B cell (primary cell): ENCODE measurements around the gene RPUSD2. TPM values are rescaled to one million over a fixed set of nuclear protein-coding genes. Genes with fewer than 3 reads are reported as not detected.

Experiments
- ATAC-seq: fragments of 200-7000 bp; cut with Tn5 transposase; one replicate; pipeline ENCODE4 v1.10.0; 2021; ENCODE audit warnings: low read depth, mild to moderate bottlenecking, moderate number of reproducible peaks, moderate library complexity
- CTCF ChIA-PET: fragments of 350-600 bp; sonication (Branson Sonifier 250); formaldehyde crosslinking; loops from one replicate; lab custom pipeline; 2021; ENCODE audit warnings: antibody characterized with exemption, inconsistent platforms; lab: Charles Lee
- POLR2A ChIA-PET: fragments of 350-600 bp; sonication (Branson Sonifier 250); formaldehyde crosslinking; loops from one replicate; lab custom pipeline; 2021; ENCODE audit warnings: antibody characterized with exemption; lab: Charles Lee
- DNase-seq: peaks from one replicate; pipeline ENCODE4 v3.0.0; 2013
- H2AFZ ChIP-seq: 2 replicates; pipeline ENCODE4 v1.6.1; 2012; ENCODE audit warnings: mild to moderate bottlenecking, low read depth, low read length; ENCODE audit not compliant: insufficient read depth, poor library complexity, severe bottlenecking
- H3K27ac ChIP-seq, 2 donors: 1 replicate in 1 of 2; 2 replicates in 1 of 2; pipeline ENCODE4 v1.5.1; 2012 to 2013; ENCODE audit warnings: low read length in 2 of 2, mild to moderate bottlenecking in 2 of 2, moderate library complexity in 1 of 2
- H3K27me3 ChIP-seq, 4 experiments: fragments of 200-600 bp in 1 of 4; sonication (generic) in 1 of 4; replicated peaks in 1 of 4; 1 replicate in 2 of 4; 2 replicates in 2 of 4; pipeline versions ENCODE4 v1.6.1 to v1.7.0; 2013 to 2016; ENCODE audit warnings: low read length in 3 of 4, mild to moderate bottlenecking in 2 of 4, mixed read lengths in 1 of 4, moderate library complexity in 1 of 4; ENCODE audit not compliant: insufficient read depth in 4 of 4, control insufficient read depth in 3 of 4; ENCODE audit errors: control extremely low read depth in 1 of 4
- H3K36me3 ChIP-seq, 2 experiments: replicated peaks in 1 of 2; 1 replicate in 1 of 2; 2 replicates in 1 of 2; pipeline versions ENCODE4 v1.6.1 to v1.7.1; 2013; ENCODE audit warnings: low read length in 1 of 2; ENCODE audit not compliant: insufficient read depth in 2 of 2, control insufficient read depth in 1 of 2; ENCODE audit errors: control extremely low read depth in 1 of 2, extremely low read depth in 1 of 2
- H3K4me1 ChIP-seq, 2 donors: fragments of 200-600 bp in 1 of 2; sonication (generic) in 1 of 2; 1 replicate in 1 of 2; 2 replicates in 1 of 2; pipeline versions ENCODE4 v1.5.1 to v1.6.1; 2013 to 2017; ENCODE audit warnings: low read length in 2 of 2; ENCODE audit not compliant: control insufficient read depth in 2 of 2, insufficient read depth in 2 of 2
- H3K4me2 ChIP-seq: replicated peaks from 2 replicates; pipeline ENCODE3; 2012; ENCODE audit warnings: mild to moderate bottlenecking, low read depth, low read length; ENCODE audit not compliant: poor library complexity, severe bottlenecking
- H3K4me3 ChIP-seq, 5 experiments: fragments of 200-600 bp in 1 of 5; sonication (generic) in 1 of 5; 1 replicate in 3 of 5; 2 replicates in 2 of 5; pipeline versions ENCODE4 v1.5.1 to v1.7.0; 2011 to 2016; ENCODE audit warnings: low read length in 4 of 5, mild to moderate bottlenecking in 4 of 5, low read depth in 2 of 5, control low read depth in 1 of 5, moderate library complexity in 1 of 5; ENCODE audit not compliant: insufficient read depth in 1 of 5; ENCODE audit errors: control extremely low read depth in 1 of 5, extremely low read depth in 1 of 5
- H3K79me2 ChIP-seq: fragments of 200-600 bp; sonication (generic); one replicate; pipeline ENCODE4 v1.6.0; 2016; ENCODE audit warnings: low read length; ENCODE audit not compliant: control insufficient read depth, insufficient read depth
- H3K9ac ChIP-seq: fragments of 200-600 bp; sonication (generic); 2 replicates; pipeline ENCODE4 v1.6.1; 2017; ENCODE audit warnings: mild to moderate bottlenecking, low read length, moderate library complexity
- H3K9me3 ChIP-seq, 3 donors: one replicate each; pipeline versions ENCODE4 v1.6.1 to v1.7.1; 2013; ENCODE audit warnings: low read length in 2 of 3; ENCODE audit not compliant: control insufficient read depth in 2 of 3, insufficient read depth in 1 of 3; ENCODE audit errors: control extremely low read depth in 1 of 3
- H4K20me1 ChIP-seq: 2 replicates; pipeline ENCODE4 v1.6.0; 2012; ENCODE audit warnings: mild to moderate bottlenecking, low read length; ENCODE audit not compliant: insufficient read depth, control insufficient read depth, poor library complexity, severe bottlenecking
- H3K27ac Mint-ChIP-seq: one replicate; pipeline ENCODE4 v1.8.0; 2021; ENCODE audit warnings: mixed read lengths
- H3K27me3 Mint-ChIP-seq: one replicate; pipeline ENCODE4 v1.8.0; 2021; ENCODE audit warnings: mixed read lengths
- H3K4me1 Mint-ChIP-seq: one replicate; pipeline ENCODE4 v1.8.0; 2021; ENCODE audit warnings: mixed read lengths
- H3K4me3 Mint-ChIP-seq: one replicate; pipeline ENCODE4 v1.8.0; 2021; ENCODE audit warnings: mixed read lengths
- H3K9me3 Mint-ChIP-seq: one replicate; pipeline ENCODE4 v1.8.0; 2022; ENCODE audit warnings: mixed read lengths; ENCODE audit not compliant: insufficient read depth
- EZH2 ChIP-seq: IDR thresholded peaks from 2 replicates; pipeline ENCODE4 v1.6.1; 2012; ENCODE audit warnings: borderline replicate concordance, low read depth, mild to moderate bottlenecking, moderate library complexity, low read length; ENCODE audit not compliant: insufficient read depth, poor library complexity, severe bottlenecking
- WGBS: methylation state at CpG from one replicate; pipeline ENCODE4 v1.1.5; 2013; ENCODE audit warnings: missing lambda C conversion rate; ENCODE audit not compliant: insufficient coverage; 5-methylcytosine and 5-hydroxymethylcytosine counted together
- intact Hi-C: fragments of 100-400 bp; cut with micrococcal nuclease; formaldehyde crosslinking; loops from one replicate; pipeline ENCODE4 v1.10.0; 2022
- polyA plus RNA-seq: library from polyadenylated mRNA; depleted of rRNA; stranded (reverse); fragments of >200 nt; gene quantifications from 2 replicates; pipeline ENCODE4 v1.2.3, GENCODE V29; 2012
- total RNA-seq, 2 donors: library from RNA; stranded (reverse); fragments of 120-200 nt in 1 of 2; gene quantifications; 1 replicate in 1 of 2; 2 replicates in 1 of 2; pipeline versions ENCODE4 v1.2.3 to v1.2.4, GENCODE V29; 2013 to 2022
- TF ChIP-seq, protein P1 (sequence below): fragments of 200-600 bp; IDR thresholded peaks from one replicate; pipeline ENCODE4 v1.8.0; 2022; ENCODE audit warnings: antibody characterized with exemption, mild to moderate bottlenecking

Gene RPUSD2
- total and polyA plus RNA-seq, 2 donors (not counting 1 experiment from before 2014, with no cell fraction given), result 9.8 to 21.1 TPM

DNA sequence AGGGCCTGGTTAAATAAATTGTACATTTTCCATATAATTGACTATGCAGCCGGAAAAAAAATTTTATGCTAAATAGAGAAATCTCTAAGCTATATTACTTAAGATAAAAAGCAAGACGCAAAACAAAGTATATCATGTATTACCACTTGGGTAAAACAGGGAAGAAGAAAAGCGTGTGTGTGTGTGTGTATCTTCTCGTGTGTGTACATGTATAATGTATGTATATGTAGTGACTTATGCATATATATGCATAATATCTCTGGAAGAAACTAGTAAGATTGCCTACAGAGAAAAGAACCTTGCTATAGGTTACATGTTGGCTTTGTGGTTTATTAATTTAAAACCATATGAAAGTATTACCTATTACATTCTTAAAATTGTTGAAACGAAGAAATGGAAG lies 44.0 kb downstream of the RPUSD2 start:
- no peak for ATAC-seq

DNA sequence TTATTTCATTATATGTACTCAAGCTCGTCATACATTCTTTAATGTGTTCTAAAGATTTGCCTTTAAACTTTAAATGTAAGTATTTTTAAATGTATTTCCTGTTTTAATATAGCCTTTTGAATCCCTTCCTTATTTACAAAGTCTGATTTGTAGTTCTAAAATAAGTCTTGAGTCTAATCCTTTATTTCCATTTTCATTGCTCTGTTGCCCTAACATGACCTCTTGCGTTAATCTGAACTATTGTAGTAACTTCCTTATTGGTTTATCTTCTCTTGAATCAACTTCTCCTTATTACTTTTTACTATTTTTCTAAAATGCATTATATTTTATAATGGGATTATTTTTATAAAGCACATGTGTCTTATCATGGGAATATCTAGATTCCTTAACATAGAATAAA lies 48.9 kb downstream of the RPUSD2 start:
- ChIA-PET CTCF (no interaction called here), POLR2A (interaction anchor here (0.6 kb wide), 1 partner anchor 266 kb away, joined by 3 read pairs; no protein-coding TSS in a partner anchor)
- H3K36me3 ChIP-seq, result peaks cover 0 to 1% of the 10 kb centered on the region in 2 experiments
- no peaks in the 10 kb centered on the region for H3K9me3 ChIP-seq
- Mint-ChIP-seq H3K4me3 (no peak overlapping the region), H3K4me1 (peaks cover 4% of the 10 kb centered on the region), H3K27ac (no peak overlapping the region), H3K27me3 (no peaks in the 10 kb centered on the region), H3K9me3 (no peaks in the 10 kb centered on the region)
- H3K4me2 ChIP-seq, result no peak overlapping the region
- intact Hi-C loops, result no loop called here
- H3K9ac ChIP-seq, result no peak overlapping the region
- TF ChIP-seq, protein P1, sequence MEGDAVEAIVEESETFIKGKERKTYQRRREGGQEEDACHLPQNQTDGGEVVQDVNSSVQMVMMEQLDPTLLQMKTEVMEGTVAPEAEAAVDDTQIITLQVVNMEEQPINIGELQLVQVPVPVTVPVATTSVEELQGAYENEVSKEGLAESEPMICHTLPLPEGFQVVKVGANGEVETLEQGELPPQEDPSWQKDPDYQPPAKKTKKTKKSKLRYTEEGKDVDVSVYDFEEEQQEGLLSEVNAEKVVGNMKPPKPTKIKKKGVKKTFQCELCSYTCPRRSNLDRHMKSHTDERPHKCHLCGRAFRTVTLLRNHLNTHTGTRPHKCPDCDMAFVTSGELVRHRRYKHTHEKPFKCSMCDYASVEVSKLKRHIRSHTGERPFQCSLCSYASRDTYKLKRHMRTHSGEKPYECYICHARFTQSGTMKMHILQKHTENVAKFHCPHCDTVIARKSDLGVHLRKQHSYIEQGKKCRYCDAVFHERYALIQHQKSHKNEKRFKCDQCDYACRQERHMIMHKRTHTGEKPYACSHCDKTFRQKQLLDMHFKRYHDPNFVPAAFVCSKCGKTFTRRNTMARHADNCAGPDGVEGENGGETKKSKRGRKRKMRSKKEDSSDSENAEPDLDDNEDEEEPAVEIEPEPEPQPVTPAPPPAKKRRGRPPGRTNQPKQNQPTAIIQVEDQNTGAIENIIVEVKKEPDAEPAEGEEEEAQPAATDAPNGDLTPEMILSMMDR, result no peak
- no peak for TF ChIP-seq EZH2
- ATAC-seq (no peak), DNase-seq (no peak)
- no peak overlapping the region for H3K27ac ChIP-seq
- WGBS, result no CpG with 5 or more reads among the region's 2 CpGs
- no peaks in the 10 kb centered on the region for H4K20me1 ChIP-seq
- H2AFZ ChIP-seq, result no peak overlapping the region
- no peaks in the 10 kb centered on the region for H3K79me2 ChIP-seq
- H3K4me1 ChIP-seq, result no peaks in the 10 kb centered on the region
- no peak overlapping the region for H3K4me3 ChIP-seq
- H3K27me3 ChIP-seq, result no peaks in the 10 kb centered on the region

More for the DNA sequence above, 44.0 kb downstream of the RPUSD2 start:
- CTCF ChIA-PET, result no interaction called here
- TF ChIP-seq, protein P1, result no peak
- TF ChIP-seq EZH2, result no peak
- H2AFZ ChIP-seq, result no peak overlapping the region
- Mint-ChIP-seq H3K9me3 (no peaks in the 10 kb centered on the region), H3K4me1 (peaks cover 2% of the 10 kb centered on the region), H3K27me3 (no peaks in the 10 kb centered on the region), H3K4me3 (no peak overlapping the region), H3K27ac (no peak overlapping the region)
- H3K4me3 ChIP-seq, result no peak overlapping the region
- H3K36me3 ChIP-seq, result no peaks in the 10 kb centered on the region
- intact Hi-C loops, result no loop called here
- no peak overlapping the region for H3K9ac ChIP-seq
- H4K20me1 ChIP-seq, result no peaks in the 10 kb centered on the region
- no peaks in the 10 kb centered on the region for H3K79me2 ChIP-seq
- WGBS, result no CpG with 5 or more reads among the region's 5 CpGs
- H3K27me3 ChIP-seq, result no peaks in the 10 kb centered on the region
- H3K4me2 ChIP-seq, result no peak overlapping the region
- DNase-seq, result no peak
- no peaks in the 10 kb centered on the region for H3K9me3 ChIP-seq
- H3K4me1 ChIP-seq, result no peaks in the 10 kb centered on the region
- POLR2A ChIA-PET, result no interaction called here
- no peak overlapping the region for H3K27ac ChIP-seq
